ENCODE results near the gene GGT5. TPM values are rescaled to one million over a fixed set of nuclear protein-coding genes. Genes with fewer than 3 reads are reported as not detected.
"Not testable (repeated sequence)": the region's sequence is repeated elsewhere in the genome, so short reads cannot be mapped to it uniquely, and the experiment has no call there.

GGT5 gene
- polyA plus RNA-seq, 3 donors, result 15.4 to 19.0 (median 17.7) TPM

- peak; percentile 92 for DNase-seq
Observed at GRCh38 chr22:24270556-24271385, 25.9 kb upstream of the GGT5 start, which contains the start of gene SPECC1L. SPECC1L (plus strand) TSS chr22:24270831; CDS start chr22:24302232, 31,401 bp downstream.

GRCh38 chr22:24266495-24266894 is 21.6 kb upstream of the GGT5 start:
- not testable (repeated sequence) for DNase-seq

- no peak for DNase-seq
Observed at GRCh38 chr22:24265734-24266133, 20.9 kb upstream of the GGT5 start.

- not testable (repeated sequence) for DNase-seq
Observed at GRCh38 chr22:24264329-24264896, 19.5 kb upstream of the GGT5 start.

- DNase-seq, result not testable (repeated sequence)
Observed at GRCh38 chr22:24263479-24263878, 18.6 kb upstream of the GGT5 start.

- not testable (repeated sequence) for DNase-seq
Observed at GRCh38 chr22:24262185-24262749, 17.4 kb upstream of the GGT5 start.

GRCh38 chr22:24259459-24259858 is 14.6 kb upstream of the GGT5 start:
- DNase-seq, result peak; percentile 76

GRCh38 chr22:24256736-24257135 is 11.9 kb upstream of the GGT5 start:
- not testable (repeated sequence) for DNase-seq

GRCh38 chr22:24256136-24256535 is 11.3 kb upstream of the GGT5 start:
- not testable (repeated sequence) for DNase-seq

- DNase-seq, result not testable (repeated sequence)
Observed at GRCh38 chr22:24253126-24253525, 8.2 kb upstream of the GGT5 start.

GRCh38 chr22:24251286-24251685 is 6.4 kb upstream of the GGT5 start:
- DNase-seq, result not testable (repeated sequence)

GRCh38 chr22:24249413-24249812 is 4.5 kb upstream of the GGT5 start:
- DNase-seq, result not testable (repeated sequence)

- DNase-seq, result not testable (repeated sequence)
Observed at GRCh38 chr22:24248611-24249010, 3.7 kb upstream of the GGT5 start.

- peak; percentile 71 for DNase-seq
Observed at GRCh38 chr22:24247564-24248344, 2.9 kb upstream of the GGT5 start.

GRCh38 chr22:24247011-24247507 is 2.2 kb upstream of the GGT5 start:
- DNase-seq, result no peak

GRCh38 chr22:24245584-24246561 is 991 bp upstream of the GGT5 start:
- not testable (repeated sequence) for DNase-seq

GRCh38 chr22:24244144-24244787 is 616 bp downstream of the GGT5 start:
- DNase-seq, result no peak

GRCh38 chr22:24243417-24243816 is 1.5 kb downstream of the GGT5 start:
- not testable (repeated sequence) for DNase-seq

GRCh38 chr22:24240985-24241692 is 3.7 kb downstream of the GGT5 start:
- DNase-seq, result not testable (repeated sequence)

Data from renal pelvis (tissue), 4 donors.